GM23338 (cell line): ENCODE results near the gene FARS2. TPM values are rescaled to one million over a fixed set of nuclear protein-coding genes. Genes with fewer than 3 reads are reported as not detected.

Experiments
- ATAC-seq: fragments of 200-7000 bp; cut with Tn5 transposase; 3 replicates; pipeline ENCODE4 v1.9.1; 2020
- DNase-seq: peaks from one replicate; pipeline ENCODE4 v3.0.0-alpha.2; 2015; ENCODE audit warnings: low spot score
- H2AFZ ChIP-seq: fragments of 200-600 bp; sonication (generic); 2 replicates; pipeline ENCODE4 v1.8.0; 2016; ENCODE audit warnings: antibody characterized with exemption, mild to moderate bottlenecking, moderate library complexity
- H3F3A ChIP-seq: fragments of 200-600 bp; sonication (generic); replicated peaks from 2 replicates; pipeline ENCODE4 v1.8.0; 2017; ENCODE audit warnings: antibody characterized with exemption, mixed run types, low read depth
- H3K27ac ChIP-seq: fragments of 200-600 bp; sonication (generic); 2 replicates; pipeline ENCODE4 v1.6.1; 2016; ENCODE audit warnings: low read depth
- H3K27me3 ChIP-seq: fragments of 200-600 bp; sonication (generic); 2 replicates; pipeline ENCODE4 v1.8.0; 2016; ENCODE audit warnings: mild to moderate bottlenecking, mixed run types, moderate library complexity; ENCODE audit not compliant: insufficient read depth
- H3K36me3 ChIP-seq: fragments of 200-600 bp; sonication (generic); 2 replicates; pipeline ENCODE4 v1.8.0; 2016; ENCODE audit warnings: mild to moderate bottlenecking; ENCODE audit not compliant: insufficient read depth
- H3K4me1 ChIP-seq: fragments of 200-600 bp; sonication (generic); 2 replicates; pipeline ENCODE4 v1.8.0; 2016; ENCODE audit warnings: mild to moderate bottlenecking, moderate library complexity; ENCODE audit not compliant: insufficient read depth
- H3K4me2 ChIP-seq: fragments of 200-600 bp; sonication (generic); 2 replicates; pipeline ENCODE4 v1.7.1; 2017; ENCODE audit warnings: mixed run types
- H3K4me3 ChIP-seq: fragments of 200-600 bp; sonication (generic); 2 replicates; pipeline ENCODE4 v1.6.1; 2016; ENCODE audit warnings: mixed run types
- H3K79me2 ChIP-seq: fragments of 200-600 bp; sonication (generic); replicated peaks from 2 replicates; pipeline ENCODE4 v1.8.0; 2017; ENCODE audit warnings: mild to moderate bottlenecking; ENCODE audit not compliant: insufficient read depth
- H3K9me2 ChIP-seq: fragments of 200-600 bp; sonication (generic); 2 replicates; pipeline ENCODE4 v1.8.0; 2017; ENCODE audit not compliant: insufficient read depth
- H4K20me1 ChIP-seq: fragments of 200-600 bp; sonication (generic); replicated peaks from 2 replicates; pipeline ENCODE4 v1.8.0; 2017; ENCODE audit warnings: mild to moderate bottlenecking; ENCODE audit not compliant: insufficient read depth
- H3K27ac Mint-ChIP-seq: 2 replicates; pipeline ENCODE4 v1.8.0; 2020; ENCODE audit warnings: inconsistent platforms, mild to moderate bottlenecking, moderate library complexity, mixed read lengths
- H3K27me3 Mint-ChIP-seq: 3 replicates; pipeline ENCODE4 v1.8.0; 2022; ENCODE audit warnings: low read depth, mild to moderate bottlenecking, moderate library complexity, mixed read lengths, inconsistent platforms; ENCODE audit not compliant: insufficient read depth, poor library complexity
- H3K36me3 Mint-ChIP-seq: 3 replicates; pipeline ENCODE4 v1.8.0; 2021; ENCODE audit warnings: low read depth, mild to moderate bottlenecking, inconsistent platforms, moderate library complexity, mixed read lengths
- H3K4me1 Mint-ChIP-seq: 3 replicates; pipeline ENCODE4 v1.8.0; 2020; ENCODE audit warnings: mild to moderate bottlenecking, inconsistent platforms, mixed read lengths
- H3K4me3 Mint-ChIP-seq: 3 replicates; pipeline ENCODE4 v1.8.0; 2021; ENCODE audit warnings: moderate library complexity, mild to moderate bottlenecking, inconsistent platforms, mixed read lengths
- H3K9me3 Mint-ChIP-seq: 3 replicates; pipeline ENCODE4 v1.8.0; 2020; ENCODE audit warnings: moderate library complexity, mild to moderate bottlenecking, inconsistent platforms, mixed read lengths
- NANOG ChIP-seq: IDR thresholded peaks from 2 replicates; pipeline ENCODE4 v1.6.1; 2016; ENCODE audit warnings: antibody characterized with exemption, borderline replicate concordance
- STAT1 ChIP-seq: IDR thresholded peaks from one replicate; pipeline ENCODE4 v1.6.1; 2016; ENCODE audit warnings: antibody characterized with exemption; ENCODE audit not compliant: unreplicated experiment
- ZNF462 ChIP-seq: fragments of 250-450 bp; sonication (Bioruptor Pico); IDR thresholded peaks from 2 replicates; pipeline ENCODE4 v1.5.0; 2020; ENCODE audit warnings: mild to moderate bottlenecking, moderate library complexity
- polyA plus RNA-seq: library from polyadenylated mRNA; unstranded; fragments of >200 nt; fragmentation: Nextera tagmentation; extraction: Ambion mirVana; gene quantifications from 2 replicates; pipeline ENCODE4 v1.2.1, GENCODE V29; 2016
- total RNA-seq: library from RNA; depleted of rRNA; stranded (reverse); fragments of >200 nt; shearing (Covaris generic); gene quantifications from 2 replicates; pipeline ENCODE4 v1.2.3, GENCODE V29; 2014
- TF ChIP-seq, protein P1 (sequence below), 2 experiments: fragments of 200-600 bp in 1 of 2; sonication (generic) in 1 of 2; conservative IDR thresholded peaks; 2 replicates each; pipeline versions ENCODE4 v1.5.1 to v1.6.1; 2016 to 2017; ENCODE audit warnings: antibody characterized with exemption in 2 of 2, low read depth in 2 of 2, mild to moderate bottlenecking in 2 of 2, moderate library complexity in 1 of 2

Gene FARS2
- total and polyA plus RNA-seq, 2 experiments from 2014 or later: 7.6 to 19.0 TPM

DNA sequence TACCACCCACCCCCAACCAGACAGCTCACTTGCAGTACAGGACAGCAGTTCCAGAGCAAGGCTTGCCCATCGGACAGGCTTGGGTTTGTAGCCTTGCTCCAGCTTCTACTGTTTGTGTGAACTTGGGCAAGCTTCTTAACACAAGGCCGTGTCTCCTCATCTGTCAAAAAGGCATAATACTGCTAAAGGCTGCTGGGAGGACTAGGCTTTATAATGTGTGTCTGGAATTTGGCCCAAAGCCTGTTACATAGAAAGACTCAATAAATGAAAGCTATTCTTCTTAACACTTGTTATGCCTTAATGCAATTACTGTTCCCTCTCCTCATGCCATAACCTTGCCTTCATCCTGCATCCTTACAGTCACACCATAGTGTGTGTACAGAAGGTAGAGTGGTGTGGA lies 44.0 kb upstream of the FARS2 start (continued):
- no peak for TF ChIP-seq ZNF462 (CRISPR knock-in tag)
- no peak for TF ChIP-seq NANOG

DNA sequence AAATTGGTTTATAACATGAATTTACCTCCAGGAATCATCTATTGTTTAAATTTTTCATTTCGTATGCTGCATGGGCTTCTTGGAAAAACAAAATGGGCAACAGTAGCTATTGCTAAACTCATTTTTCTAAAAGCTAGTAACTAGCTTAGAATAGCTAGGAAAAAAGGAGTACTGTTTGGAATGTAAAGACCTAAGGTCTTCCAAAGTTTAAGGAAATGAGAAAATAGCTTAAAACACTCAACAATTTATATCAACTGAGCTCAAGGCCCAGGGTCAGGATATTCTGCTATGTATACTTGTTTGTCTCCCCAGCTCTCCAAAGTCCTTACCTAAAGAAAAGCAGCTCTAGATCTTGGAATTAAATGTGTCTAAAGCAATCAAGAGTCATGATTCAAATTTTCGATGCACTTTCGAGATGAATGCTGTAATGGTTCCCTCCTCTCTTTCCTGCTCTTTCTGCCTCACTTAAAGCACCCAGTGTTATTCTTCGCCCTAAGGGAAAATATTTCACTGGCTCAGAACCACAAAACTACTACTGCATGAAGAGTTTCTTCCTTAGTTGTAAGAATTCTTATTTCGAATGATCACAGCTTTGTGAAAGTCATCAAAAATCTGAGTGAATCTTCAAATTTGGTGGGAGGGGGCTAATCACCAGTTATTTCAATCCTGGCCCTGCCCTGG lies 42.2 kb upstream of the FARS2 start:
- Mint-ChIP-seq H3K9me3 (no peaks in the 10 kb centered on the region), H3K4me3 (no peak overlapping the region), H3K27ac (no peak overlapping the region), H3K27me3 (peaks cover 6% of the 10 kb centered on the region), H3K36me3 (no peaks in the 10 kb centered on the region; the same call in 2 of the 3 replicates), H3K4me1 (peaks cover 17% of the 10 kb centered on the region; the same call in 2 of the 3 replicates)
- Histone ChIP-seq H3K4me3 (no peak overlapping the region), H3K4me1 (no peaks in the 10 kb centered on the region; the same call in 1 of the 2 replicates), H3K9me2 (no peaks in the 10 kb centered on the region), H3K27ac (no peak overlapping the region), H3K27me3 (no peaks in the 10 kb centered on the region), H3K79me2 (peaks cover 14% of the 10 kb centered on the region), H2AFZ (no peak overlapping the region), H3K36me3 (no peaks in the 10 kb centered on the region), H4K20me1 (peaks cover 13% of the 10 kb centered on the region), H3F3A (no peaks in the 10 kb centered on the region), H3K4me2 (no peak overlapping the region)
- no peak for DNase-seq
- ATAC-seq: no peak
- no peak for TF ChIP-seq STAT1

GRCh38 chr6:5220443-5220842 lies 40.9 kb upstream of the FARS2 start:
- Histone ChIP-seq H3K27ac (no peak overlapping the region), H4K20me1 (peaks cover 13% of the 10 kb centered on the region), H3K4me2 (no peak overlapping the region), H3F3A (no peaks in the 10 kb centered on the region), H3K36me3 (no peaks in the 10 kb centered on the region), H3K27me3 (no peaks in the 10 kb centered on the region), H2AFZ (no peak overlapping the region), H3K9me2 (no peaks in the 10 kb centered on the region), H3K4me3 (no peak overlapping the region), H3K79me2 (peaks cover 14% of the 10 kb centered on the region), H3K4me1 (no peaks in the 10 kb centered on the region; the same call in 1 of the 2 replicates)
- Mint-ChIP-seq H3K9me3 (no peaks in the 10 kb centered on the region), H3K27ac (no peak overlapping the region; the same call in 1 of the 2 replicates), H3K36me3 (no peaks in the 10 kb centered on the region), H3K4me1 (peaks cover 11% of the 10 kb centered on the region; the same call in 2 of the 3 replicates), H3K4me3 (no peak overlapping the region), H3K27me3 (no peaks in the 10 kb centered on the region)
- ATAC-seq: no peak
- DNase-seq: no peak
- TF ChIP-seq, protein P1, sequence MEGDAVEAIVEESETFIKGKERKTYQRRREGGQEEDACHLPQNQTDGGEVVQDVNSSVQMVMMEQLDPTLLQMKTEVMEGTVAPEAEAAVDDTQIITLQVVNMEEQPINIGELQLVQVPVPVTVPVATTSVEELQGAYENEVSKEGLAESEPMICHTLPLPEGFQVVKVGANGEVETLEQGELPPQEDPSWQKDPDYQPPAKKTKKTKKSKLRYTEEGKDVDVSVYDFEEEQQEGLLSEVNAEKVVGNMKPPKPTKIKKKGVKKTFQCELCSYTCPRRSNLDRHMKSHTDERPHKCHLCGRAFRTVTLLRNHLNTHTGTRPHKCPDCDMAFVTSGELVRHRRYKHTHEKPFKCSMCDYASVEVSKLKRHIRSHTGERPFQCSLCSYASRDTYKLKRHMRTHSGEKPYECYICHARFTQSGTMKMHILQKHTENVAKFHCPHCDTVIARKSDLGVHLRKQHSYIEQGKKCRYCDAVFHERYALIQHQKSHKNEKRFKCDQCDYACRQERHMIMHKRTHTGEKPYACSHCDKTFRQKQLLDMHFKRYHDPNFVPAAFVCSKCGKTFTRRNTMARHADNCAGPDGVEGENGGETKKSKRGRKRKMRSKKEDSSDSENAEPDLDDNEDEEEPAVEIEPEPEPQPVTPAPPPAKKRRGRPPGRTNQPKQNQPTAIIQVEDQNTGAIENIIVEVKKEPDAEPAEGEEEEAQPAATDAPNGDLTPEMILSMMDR (conservative IDR thresholded peaks at IDR 0.05; ENCODE audit: low read depth in 2 of 2): peak in 1 of 2 experiments; percentile 37; a peak in 2 of 4 replicates
